Measurements from ENCODE around the gene PRKAR2B.
"Not testable (repeated sequence)": the region's sequence is repeated elsewhere in the genome, so short reads cannot be mapped to it uniquely, and the experiment has no call there.

PRKAR2B gene

DNA sequence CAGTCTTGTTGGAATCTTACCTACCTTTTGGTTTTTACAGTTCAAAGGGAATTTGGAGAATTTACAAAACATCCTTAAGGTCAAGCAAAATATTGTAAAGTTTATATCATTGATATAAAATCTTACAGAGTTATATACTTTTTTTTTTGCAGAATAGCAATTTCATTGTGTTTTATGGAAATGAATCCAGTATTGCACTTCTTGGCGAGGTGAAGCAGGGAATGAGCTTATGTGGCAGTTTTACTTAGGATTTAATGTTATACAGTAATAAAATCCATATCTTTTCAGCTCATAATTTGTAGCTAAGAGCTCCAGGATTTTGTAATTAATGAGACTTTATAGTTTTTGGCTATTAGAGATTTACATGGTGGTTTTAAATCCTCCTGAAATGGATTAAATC is 5.0 kb downstream of the PRKAR2B start:
- no peak for DNase-seq

- DNase-seq = no peak
These were observed 5.5 kb downstream of the PRKAR2B start for GRCh38 chr7:107049971-107050532.

DNA sequence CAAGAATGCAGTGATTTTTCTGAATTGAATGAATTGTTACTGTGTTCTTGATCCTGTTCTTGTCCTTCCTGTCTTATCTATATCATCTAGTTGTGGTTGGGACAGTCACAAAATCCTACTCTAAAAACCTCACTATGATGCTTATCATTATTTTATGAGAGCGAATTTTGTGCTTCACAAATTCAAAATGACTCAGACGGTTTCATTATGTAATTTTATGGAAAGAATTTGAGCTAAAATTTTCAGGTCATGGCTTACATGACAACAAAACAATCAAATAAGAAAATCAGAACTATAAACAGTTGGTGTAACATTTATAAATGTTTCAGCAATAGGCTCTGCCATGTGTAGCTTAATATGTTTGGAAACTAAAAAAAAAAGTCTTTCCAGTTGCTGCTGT is 6.9 kb downstream of the PRKAR2B start:
- no peak for DNase-seq

DNA sequence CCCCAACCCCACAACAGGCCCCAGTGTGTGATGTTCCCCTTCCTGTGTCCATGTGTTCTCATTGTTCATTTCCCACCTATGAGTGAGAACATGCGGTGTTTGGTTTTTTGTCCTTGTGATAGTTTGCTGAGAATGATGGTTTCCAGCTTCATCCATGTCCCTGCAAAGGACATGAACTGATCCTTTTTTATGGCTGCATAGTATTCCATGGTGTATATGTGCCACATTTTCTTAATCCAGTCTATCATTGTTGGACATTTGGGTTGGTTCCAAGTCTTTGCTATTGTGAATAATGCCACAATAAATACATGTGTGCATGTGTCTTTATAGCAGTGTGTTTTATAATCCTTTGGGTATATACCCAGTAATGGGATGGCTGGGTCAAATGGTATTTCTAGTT is 10.5 kb downstream of the PRKAR2B start:
- DNase-seq = not testable (repeated sequence)

DNA sequence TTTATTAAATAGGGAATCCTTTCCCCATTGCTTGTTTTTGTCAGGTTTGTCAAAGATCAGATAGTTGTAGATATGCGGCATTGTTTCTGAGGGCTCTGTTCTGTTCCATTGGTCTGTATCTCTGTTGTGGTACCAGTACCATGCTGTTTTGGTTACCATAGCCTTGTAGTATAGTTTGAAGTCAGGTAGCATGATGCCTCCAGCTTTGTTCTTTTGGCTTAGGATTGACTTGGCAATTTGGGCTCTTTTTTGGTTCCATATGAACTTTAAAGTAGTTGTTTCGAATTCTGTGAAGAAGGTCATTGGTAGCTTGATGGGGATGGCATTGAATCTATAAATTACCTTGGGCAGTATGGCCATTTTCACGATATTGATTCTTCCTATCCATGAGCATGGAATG is 11.6 kb downstream of the PRKAR2B start:
- not testable (repeated sequence) for DNase-seq

GRCh38 chr7:107056728-107057473 is 12.4 kb downstream of the PRKAR2B start:
- DNase-seq = no peak

DNA sequence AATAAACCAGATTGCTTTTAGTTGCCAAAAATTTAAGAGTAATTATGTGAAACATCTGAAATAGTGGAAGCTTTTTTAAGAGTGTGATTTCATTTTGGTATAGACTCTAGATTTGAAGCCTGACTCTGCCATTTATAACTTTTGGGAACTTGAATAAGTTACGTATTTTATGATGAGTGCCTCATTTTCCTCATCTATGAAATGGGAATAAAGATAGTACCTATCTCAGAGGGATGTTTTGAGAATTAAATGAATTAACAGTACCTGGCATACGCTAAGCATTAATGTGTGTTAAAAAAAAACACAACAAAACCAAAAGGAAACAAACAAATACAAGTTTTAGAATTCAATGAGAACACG is 12.9 kb downstream of the PRKAR2B start:
- no peak for DNase-seq

DNA sequence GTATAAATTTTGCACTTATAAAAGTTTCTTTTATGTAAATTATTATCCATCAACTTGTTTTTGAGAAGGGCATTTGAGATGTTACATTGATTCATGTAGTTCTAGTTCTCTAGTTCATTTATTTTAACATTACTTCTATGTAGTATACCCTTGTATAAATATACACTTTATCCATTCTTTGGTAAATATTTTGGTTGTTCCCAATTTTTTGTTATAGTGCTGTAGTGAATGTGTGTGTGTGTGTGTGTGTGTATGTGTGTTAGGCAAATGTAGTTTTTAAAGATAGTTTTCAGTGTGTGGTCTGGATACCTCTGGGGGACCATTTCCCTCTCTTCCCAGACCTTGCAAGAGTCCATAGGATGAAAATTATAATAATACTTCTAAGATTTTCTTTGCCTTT is 15.0 kb downstream of the PRKAR2B start:
- DNase-seq = no peak

DNA sequence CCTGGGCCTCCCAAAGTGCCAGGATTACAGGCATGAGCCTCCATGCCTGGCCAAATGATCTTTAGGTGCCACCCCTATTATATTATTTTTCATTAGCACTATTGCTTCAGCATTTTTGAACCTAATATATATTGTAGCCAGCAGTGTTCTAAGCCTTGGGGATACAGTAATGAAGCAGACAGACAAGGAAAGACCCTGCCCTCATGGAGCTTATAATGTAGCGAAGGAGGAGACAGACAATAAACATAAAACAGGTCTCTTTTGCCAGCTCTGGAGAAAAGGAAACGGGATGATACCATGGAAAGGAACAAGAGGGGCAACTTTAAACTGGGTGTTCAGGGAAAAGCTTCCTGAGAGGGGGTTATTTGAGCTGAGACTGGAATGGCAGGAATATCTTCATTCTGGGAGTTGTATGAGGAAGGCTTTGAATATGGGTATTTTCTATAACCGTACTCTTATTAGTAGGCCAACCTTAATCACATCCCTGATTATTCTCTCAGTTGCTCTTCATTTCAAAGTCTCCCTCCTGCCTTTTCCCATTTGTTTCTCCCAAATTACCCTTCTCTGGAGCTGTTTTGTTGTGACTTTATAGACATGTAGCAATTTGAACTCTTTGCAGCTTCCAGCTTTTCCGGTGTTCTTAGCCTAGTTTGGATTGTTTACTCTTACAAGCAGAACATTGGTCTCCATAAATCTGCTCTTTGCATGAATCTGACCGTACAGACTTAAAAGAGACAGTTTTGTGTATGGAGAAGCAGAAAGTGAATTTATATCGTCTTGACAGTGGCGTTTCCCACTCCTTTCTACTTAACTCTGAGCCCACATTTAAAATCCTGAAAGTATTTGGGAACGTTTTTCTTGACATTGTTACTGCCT is 19.0 kb downstream of the PRKAR2B start:
- DNase-seq = no peak

GRCh38 chr7:107064255-107064654 is 19.8 kb downstream of the PRKAR2B start:
- no peak for DNase-seq

DNA sequence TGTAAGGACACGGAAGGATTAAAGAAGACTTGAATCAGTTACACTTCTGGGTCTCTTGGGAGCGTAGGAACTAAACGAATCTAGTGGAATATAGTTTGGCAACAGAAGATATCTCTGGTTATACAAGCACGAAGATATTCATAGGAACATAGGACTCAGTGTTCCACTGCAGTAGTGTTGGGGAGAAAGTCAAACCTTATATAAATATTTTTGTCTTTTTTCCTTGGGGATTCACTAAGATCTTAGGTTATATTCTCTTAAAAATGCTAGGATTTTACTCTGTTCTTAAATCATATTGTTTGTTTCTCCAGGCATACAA is 21.4 kb downstream of the PRKAR2B start:
- no peak for DNase-seq

- no peak for DNase-seq
These were observed 23.7 kb downstream of the PRKAR2B start for GRCh38 chr7:107068156-107068555.

DNA sequence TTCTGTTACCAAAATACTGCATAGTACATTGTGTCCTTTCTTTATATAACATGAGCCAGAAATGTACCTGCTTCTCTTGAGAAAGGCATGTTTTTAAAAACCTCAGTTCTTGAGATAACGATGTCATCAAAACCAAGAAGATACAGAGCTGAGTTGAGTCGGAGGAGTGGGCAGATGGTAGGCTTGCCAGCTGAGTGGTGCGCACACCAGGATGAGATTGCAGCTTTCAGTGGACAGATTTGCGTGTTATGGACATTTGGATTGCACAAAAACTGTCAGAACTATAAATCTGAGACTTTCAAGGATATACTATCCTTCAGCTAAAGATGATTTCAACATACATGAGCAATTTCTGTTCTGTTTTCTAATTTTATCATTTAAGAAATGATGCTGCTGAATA is 25.0 kb downstream of the PRKAR2B start:
- DNase-seq = no peak

DNA sequence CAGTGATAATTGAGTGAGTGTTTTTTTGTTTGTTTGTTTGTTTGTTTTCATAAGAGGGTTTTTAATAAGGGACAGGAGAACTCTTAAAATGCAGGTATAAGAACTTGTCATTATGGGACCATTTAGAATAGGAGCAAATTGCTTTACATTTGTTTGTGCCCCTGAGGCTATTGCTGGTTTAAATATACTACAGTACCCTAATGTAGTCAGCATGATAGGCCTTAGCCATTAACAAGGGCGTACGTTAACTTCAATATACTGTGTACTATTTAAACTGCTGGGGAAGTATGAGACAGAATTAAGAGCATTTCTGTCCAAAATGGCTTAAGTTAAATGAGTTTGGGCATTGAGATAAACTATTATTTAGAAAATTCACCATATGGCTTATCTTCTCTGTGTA is 26.2 kb downstream of the PRKAR2B start:
- DNase-seq = no peak

DNA sequence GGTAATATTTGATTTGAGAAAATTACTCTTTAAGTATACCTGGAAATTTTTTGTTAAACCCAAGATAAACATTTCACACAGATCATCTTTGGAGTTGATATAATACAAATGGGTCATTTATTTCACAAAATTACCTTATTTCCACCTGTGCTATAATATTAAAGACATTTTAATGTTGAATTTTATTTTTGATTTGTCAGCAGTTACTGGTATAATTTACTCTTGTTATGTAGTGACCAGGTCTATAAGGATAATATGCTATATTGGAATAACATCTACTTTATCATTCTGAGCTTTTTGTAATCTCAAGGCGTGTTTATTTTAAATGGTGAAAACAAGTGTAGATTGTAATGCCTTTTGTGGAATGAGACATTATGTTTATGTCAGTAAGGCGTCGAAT is 26.6 kb downstream of the PRKAR2B start:
- no peak for DNase-seq

DNA sequence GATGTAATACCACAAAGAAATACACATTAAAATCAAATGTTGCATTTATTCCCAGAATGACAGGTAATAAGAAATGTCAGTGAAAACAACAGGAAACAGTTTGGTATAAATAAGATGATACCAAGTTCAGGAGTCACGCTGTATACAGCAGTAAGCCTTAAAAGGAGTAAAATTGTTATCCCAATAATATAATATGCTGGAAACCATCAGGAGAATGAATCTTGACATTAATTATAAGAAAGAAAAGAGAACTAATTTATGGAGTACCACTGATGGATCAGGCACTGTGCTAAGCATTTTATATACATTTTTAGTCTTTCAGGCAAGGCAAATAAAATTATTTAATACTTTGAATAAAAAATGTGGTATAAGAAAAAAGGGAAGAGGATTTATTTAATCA is 27.6 kb downstream of the PRKAR2B start:
- DNase-seq = no peak

DNA sequence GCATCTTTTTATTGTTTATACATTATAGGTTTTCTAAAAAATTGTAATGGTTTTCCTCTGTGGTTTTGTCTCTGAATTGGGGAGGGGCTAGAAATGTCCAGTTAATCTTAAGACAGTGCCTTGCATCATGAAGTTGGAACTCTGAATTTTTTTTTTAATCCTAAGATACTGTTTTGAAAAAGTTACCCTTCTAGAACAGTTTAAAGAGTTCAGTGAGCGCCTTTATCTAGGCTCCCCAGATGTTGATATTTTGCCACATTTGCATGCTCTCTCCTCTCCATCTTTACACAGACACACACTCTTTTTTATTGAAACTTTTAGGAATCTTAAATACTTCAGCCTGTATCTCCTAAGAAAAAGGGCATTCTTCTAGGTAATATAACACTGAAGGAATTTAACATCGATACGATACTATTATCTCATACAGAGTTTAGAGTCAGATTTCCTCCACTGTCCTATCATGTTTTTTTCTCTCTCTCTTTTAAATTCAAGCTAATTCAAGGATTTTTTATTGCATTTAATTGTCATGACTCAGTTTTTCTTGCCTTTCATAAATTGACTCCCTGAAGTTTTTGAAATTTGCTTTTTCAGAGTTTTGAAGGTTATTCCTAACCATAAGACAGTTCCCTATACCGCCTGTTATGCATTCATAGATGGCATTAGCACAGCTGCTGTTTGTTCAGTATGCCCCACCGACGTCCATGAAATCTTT is 31.5 kb downstream of the PRKAR2B start:
- no peak for DNase-seq

GRCh38 chr7:107076781-107077698 is 32.5 kb downstream of the PRKAR2B start:
- DNase-seq = no peak

GRCh38 chr7:107077699-107078516 is 33.4 kb downstream of the PRKAR2B start:
- DNase-seq = no peak

DNA sequence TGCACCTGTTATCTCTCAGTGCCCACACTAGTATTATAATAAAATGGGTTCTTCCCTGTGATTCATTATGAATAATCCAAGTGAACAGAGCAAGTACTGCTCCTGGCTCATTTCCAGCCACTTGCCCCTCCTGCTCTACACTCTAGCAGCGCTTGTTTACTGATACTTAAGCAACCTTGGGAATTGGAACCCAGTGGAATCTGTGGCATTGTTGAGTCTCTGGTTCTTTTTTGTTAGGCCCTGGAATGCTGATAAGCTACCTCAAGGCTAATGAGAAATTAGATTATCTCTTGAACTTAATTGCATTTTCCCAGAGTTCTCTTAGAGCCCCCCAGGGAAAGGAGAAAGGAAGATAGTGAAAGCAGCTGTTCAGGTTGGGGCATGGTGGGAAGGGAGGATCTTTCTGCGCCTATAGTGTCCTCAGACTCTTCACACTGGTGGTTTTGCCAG is 34.0 kb downstream of the PRKAR2B start:
- DNase-seq = no peak

DNA sequence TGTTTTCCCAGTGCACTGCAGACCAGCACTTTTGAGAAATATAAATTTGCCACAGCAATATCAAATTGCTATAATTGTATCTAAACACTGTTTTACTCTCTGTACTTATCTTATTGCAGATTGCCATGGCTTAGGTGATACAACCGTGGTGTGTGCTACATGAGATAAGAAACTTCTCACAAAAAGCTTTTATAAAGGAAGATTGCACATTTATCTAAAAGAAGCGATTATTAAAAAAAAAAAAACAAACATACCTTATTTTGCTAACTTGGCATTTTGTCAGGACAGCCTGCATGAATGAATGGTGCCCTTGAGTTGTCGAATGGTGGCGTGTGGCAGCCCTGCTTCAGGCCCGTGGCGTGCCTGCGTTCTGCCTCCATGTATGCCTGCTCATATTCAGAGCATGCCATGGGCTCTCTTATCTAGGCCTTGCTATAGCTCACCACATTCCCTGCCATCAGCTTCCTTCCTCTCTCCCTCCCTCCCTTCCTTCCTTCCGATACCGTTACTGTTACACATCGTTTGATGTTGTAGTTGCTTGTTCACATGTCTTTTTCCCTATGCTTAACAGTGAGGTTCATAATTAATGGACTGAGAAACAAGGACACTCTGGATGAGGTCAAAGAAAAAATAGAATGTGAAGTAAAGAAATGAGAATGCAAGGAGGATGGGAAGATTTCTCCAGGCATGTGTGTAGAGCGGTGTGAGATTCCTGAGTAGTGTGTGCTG is 34.9 kb downstream of the PRKAR2B start:
- no peak for DNase-seq

Data from activated CD4-positive, alpha-beta T cell treated with anti-CD3 and anti-CD28 coated beads for 4 hours (primary cell).